Osteocyte (in vitro differentiated cells): ENCODE measurements around the gene ARHGDIA. TPM values are rescaled to one million over a fixed set of nuclear protein-coding genes. Genes with fewer than 3 reads are reported as not detected.

Experiments
- DNase-seq: peaks from one replicate; pipeline ENCODE4 v3.0.0; 2021; ENCODE audit warnings: mixed read lengths; ENCODE audit not compliant: unreplicated experiment; ENCODE audit errors: extremely low spot score
- H3K27ac Mint-ChIP-seq: one replicate; pipeline ENCODE4 v1.8.0; 2021; ENCODE audit warnings: mild to moderate bottlenecking, mixed read lengths; ENCODE audit not compliant: unreplicated experiment
- H3K27me3 Mint-ChIP-seq: one replicate; pipeline ENCODE4 v1.8.0; 2021; ENCODE audit warnings: mixed read lengths; ENCODE audit not compliant: unreplicated experiment
- H3K36me3 Mint-ChIP-seq: one replicate; pipeline ENCODE4 v1.8.0; 2021; ENCODE audit warnings: mixed read lengths; ENCODE audit not compliant: unreplicated experiment
- H3K4me1 Mint-ChIP-seq: one replicate; pipeline ENCODE4 v1.8.0; 2021; ENCODE audit warnings: mixed read lengths; ENCODE audit not compliant: unreplicated experiment
- H3K4me3 Mint-ChIP-seq: one replicate; pipeline ENCODE4 v1.8.0; 2021; ENCODE audit warnings: mild to moderate bottlenecking, moderate library complexity, mixed read lengths; ENCODE audit not compliant: unreplicated experiment
- H3K9me3 Mint-ChIP-seq: one replicate; pipeline ENCODE4 v1.8.0; 2021; ENCODE audit warnings: mixed read lengths; ENCODE audit not compliant: unreplicated experiment
- total RNA-seq: library from RNA; stranded (reverse); gene quantifications from 2 replicates; pipeline ENCODE4 v1.2.1, GENCODE V29; 2021
- TF ChIP-seq, protein P1 (sequence below): fragments of 200-600 bp; sonication (generic); IDR thresholded peaks from 2 replicates; pipeline ENCODE4 v1.5.0; 2021; ENCODE audit warnings: antibody characterized with exemption, mild to moderate bottlenecking, moderate library complexity

The ARHGDIA gene
- total RNA-seq, 1 donor from 2014 or later: 433 TPM

DNA sequence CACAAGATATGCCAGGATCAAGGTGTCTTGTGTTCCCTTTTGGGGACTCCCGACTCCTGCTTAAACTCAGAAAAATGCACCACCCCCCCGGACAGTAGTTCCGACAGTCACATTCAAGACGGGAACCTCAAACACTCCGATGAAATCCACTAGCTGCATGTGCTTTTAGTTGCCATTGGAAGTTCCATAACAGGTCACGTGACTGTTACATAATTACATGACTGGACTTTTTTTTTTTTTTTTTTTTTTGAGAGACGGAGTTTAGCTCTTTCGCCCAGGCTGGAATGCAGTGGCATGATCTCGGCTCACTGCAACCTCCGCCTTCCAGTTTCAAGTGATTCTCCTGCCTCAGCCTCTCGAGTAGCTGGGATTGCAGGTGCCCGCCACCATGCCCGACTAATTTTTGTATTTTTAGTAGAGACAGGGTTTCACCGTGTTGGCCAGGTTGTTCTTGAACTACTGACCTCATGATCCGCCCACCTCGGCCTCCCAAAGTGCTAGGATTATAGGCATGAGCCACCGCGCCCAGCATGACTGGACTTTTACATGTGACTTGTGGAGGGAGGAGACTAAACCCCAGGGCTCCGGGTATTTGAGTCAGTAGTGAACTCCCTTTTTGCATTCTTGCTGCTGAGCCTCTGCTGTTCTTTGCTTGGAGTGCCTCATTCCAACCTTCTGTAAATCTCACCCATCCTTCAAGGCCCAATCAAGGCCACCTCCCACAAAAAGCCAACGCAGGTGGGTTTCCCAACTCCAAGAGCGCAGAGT, 45.3 kb upstream of the ARHGDIA start:
- TF ChIP-seq, protein P1, sequence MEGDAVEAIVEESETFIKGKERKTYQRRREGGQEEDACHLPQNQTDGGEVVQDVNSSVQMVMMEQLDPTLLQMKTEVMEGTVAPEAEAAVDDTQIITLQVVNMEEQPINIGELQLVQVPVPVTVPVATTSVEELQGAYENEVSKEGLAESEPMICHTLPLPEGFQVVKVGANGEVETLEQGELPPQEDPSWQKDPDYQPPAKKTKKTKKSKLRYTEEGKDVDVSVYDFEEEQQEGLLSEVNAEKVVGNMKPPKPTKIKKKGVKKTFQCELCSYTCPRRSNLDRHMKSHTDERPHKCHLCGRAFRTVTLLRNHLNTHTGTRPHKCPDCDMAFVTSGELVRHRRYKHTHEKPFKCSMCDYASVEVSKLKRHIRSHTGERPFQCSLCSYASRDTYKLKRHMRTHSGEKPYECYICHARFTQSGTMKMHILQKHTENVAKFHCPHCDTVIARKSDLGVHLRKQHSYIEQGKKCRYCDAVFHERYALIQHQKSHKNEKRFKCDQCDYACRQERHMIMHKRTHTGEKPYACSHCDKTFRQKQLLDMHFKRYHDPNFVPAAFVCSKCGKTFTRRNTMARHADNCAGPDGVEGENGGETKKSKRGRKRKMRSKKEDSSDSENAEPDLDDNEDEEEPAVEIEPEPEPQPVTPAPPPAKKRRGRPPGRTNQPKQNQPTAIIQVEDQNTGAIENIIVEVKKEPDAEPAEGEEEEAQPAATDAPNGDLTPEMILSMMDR: no peak
- Mint-ChIP-seq H3K36me3 (peaks cover 16% of the 10 kb centered on the region), H3K9me3 (no peaks in the 10 kb centered on the region), H3K27ac (peak overlapping the region; percentile 50), H3K4me3 (peak overlapping the region; percentile 70), H3K27me3 (no peaks in the 10 kb centered on the region), H3K4me1 (peaks cover 12% of the 10 kb centered on the region)
- DNase-seq: no peak

DNA sequence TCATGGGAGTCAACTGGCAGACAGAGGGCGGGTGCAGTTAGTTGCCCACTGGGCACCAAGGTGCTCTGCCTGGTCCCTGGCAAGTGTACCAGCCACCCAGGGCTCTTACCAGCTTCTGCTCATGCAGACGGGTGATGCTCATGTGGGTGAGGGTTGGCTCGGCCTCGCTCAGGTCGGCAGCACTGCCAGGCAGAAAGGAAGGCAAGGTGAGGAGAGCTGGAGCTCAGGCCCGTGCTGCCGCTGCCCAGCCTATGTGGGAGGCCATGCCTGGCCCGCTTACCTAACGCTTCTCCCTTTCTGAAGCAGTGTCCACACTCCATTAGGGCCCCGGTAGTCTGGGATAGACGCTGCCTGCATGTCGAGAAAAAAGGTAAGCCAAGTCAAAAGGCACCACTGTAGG, 44.2 kb upstream of the ARHGDIA start:
- TF ChIP-seq, protein P1: no peak
- Mint-ChIP-seq H3K4me1 (peaks cover 12% of the 10 kb centered on the region), H3K4me3 (no peak overlapping the region), H3K9me3 (no peaks in the 10 kb centered on the region), H3K27ac (no peak overlapping the region), H3K36me3 (peaks cover 15% of the 10 kb centered on the region), H3K27me3 (no peaks in the 10 kb centered on the region)
- DNase-seq: no peak

DNA sequence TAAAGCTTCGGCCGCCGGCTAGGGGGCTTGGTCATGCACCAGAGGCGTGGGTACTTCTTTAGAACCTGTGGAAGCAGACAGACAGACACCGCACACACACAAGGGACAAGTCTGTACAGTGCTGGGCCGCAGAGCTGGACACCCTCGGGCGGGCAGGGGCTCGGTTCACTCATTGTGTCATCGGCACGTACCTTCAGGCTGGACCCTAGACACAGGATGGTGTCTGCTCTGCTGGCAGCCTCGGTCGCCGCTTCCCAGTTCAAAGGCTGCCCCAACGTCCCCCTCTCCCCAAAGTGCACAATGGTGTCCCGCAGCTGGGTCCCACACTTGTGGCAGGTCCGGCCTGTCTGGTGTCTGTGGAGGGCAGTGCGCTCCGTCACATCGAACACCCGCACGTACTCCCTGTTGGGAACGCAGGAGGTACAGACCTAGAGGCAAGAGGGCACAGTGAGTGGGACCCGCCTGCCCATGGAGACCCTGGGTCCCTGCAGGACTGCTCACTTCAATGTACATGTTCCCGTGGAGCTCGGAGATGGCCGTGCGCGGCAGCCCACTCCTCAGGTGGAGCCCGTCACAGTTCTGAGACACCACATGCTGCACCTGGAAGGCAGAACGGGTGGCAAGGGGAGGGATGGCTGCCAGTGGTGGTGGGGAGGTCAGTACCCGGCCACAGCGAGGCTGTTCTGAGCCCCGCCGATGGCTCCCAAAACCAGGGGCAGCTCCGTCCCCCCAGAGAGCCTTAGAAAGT, 43.1 kb upstream of the ARHGDIA start:
- H3K36me3 Mint-ChIP-seq: peaks cover 15% of the 10 kb centered on the region
- H3K4me1 Mint-ChIP-seq: peaks cover 18% of the 10 kb centered on the region
- no peaks in the 10 kb centered on the region for H3K9me3 Mint-ChIP-seq
- DNase-seq: no peak
- no peak overlapping the region for H3K27ac Mint-ChIP-seq
- TF ChIP-seq, protein P1: no peak
- no peaks in the 10 kb centered on the region for H3K27me3 Mint-ChIP-seq
- H3K4me3 Mint-ChIP-seq: no peak overlapping the region

DNA sequence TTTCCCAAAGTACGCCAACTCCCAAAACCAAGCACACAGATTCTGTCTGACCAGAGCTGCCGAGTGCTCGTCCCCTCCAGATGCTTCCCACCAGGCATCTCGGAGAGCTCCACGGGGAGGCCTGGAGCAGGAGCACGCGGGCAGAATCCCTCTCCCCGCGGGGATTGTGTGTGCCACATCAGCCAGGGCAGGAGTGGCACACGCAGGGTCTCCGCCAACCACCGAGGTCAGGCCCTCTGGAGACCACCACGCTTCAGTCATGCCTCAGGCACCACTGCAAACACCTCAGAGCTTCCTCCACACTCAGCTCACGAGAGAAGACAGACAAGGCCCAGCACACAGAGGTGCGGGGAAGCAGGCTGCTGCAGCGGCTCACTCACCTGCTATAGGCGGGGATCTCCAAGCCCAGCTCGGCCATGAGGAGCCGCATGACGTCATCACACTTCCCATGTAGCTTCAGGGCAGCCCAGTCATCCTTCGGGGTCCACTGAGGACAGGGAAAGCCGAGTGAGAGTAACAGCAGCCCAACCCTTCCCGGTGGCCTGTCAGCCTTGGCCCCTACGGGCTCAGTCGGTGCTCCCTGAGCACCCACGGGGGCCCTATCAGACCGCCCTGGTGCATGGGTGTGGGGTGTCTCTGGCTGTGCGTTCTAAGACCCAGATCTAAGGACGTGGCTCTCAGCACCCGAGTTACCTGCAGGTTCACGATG, 42.4 kb upstream of the ARHGDIA start:
- no peaks in the 10 kb centered on the region for H3K27me3 Mint-ChIP-seq
- TF ChIP-seq, protein P1: no peak
- no peak overlapping the region for H3K4me3 Mint-ChIP-seq
- no peaks in the 10 kb centered on the region for H3K9me3 Mint-ChIP-seq
- peaks cover 15% of the 10 kb centered on the region for H3K36me3 Mint-ChIP-seq
- H3K4me1 Mint-ChIP-seq: peaks cover 18% of the 10 kb centered on the region
- H3K27ac Mint-ChIP-seq: no peak overlapping the region
- DNase-seq: no peak
